T-helper 1 cell (primary cell): ENCODE measurements around the gene OR2K2.
"Not testable (repeated sequence)": the region's sequence is repeated elsewhere in the genome, so short reads cannot be mapped to it uniquely, and the experiment has no call there.

Experiments used
- DNase-seq, 5 donors: peaks; one replicate each; pipeline ENCODE4 v3.0.0-alpha.2; 2012 to 2020
- total RNA-seq, 4 donors: gene quantifications; one replicate each; lab custom pipeline; 2026; lab: John Stamatoyannopoulos, UW

Gene OR2K2
- total RNA-seq = 0 reads per million in 4 donors

- no peak for DNase-seq
These were observed at the start of gene OR2K2 for GRCh38 chr9:111330124-111330523. Gene OR2K2 (minus strand): TSS chr9:111330224. CDS start chr9:111328433, 1,791 bp downstream.

DNA sequence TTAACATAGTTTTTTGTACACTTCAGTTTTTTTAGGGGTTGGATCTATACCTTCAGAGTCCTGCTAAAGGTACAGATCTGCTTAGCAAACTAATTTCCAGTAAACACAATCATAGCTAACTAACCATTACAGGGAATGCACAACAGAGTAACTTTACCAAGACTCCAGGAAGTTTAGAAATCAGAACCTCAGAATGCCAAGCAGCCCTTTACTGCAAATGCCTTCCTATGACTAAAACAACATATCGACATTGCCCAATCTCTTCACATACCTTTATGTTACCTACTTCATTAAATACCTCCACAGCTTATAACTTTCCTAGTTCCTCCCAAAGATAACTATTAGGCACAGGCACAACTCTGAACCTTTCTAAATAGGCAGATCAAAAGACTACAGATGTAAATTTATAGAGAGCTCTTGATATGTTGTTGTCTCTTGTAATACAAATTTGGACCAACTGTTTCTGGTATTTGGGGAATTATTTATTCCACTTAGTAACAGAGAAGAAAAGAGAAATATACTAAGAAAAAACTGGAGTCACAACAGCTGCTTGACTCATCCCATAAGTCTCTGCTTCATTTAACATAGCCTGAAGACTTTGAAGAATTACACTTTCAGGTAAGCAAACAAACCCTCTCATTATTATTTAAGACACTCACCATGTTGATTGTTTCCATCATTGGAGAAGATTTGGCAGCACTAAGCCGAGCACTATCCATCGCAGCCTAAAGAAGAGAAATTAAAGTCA, 46.0 kb upstream of the OR2K2 start:
- DNase-seq = no peak

DNA sequence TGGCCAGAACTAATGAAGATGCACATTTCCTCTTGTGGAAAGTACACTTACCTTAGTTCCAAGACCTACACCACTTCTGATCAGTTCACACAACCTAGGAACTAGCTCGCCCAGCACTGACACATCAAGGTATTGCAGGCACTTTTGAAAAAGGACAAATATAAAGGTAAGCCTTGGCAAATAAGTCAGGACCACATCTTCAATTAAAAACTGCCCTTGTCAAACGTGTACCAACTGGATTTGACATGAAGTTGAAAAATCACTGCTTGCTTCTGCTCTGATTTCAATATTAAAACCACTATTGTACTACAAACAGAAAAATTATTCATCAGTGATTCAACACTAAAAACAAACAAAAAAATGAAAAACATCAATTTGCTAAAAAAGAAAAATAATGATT, 45.0 kb upstream of the OR2K2 start:
- no peak for DNase-seq

DNA sequence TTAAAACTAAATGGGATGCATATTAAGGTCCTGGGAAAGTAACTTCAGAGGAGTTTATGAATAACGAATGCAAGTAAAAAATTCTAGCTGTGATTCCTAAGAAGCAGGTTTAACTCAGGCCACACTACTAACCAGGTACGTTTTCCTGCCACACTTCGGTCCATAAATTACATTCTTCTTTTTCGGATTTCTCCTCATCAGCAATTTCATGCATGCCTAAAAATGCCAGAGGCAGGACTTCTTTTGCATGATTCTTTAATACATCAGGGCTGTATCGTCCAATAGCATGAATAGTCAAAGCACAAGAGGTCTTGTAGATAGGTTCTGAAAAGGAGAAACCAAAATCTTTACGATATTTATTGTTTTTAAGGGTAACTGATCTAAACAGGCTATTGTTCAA, 42.3 kb upstream of the OR2K2 start:
- DNase-seq = no peak

DNA sequence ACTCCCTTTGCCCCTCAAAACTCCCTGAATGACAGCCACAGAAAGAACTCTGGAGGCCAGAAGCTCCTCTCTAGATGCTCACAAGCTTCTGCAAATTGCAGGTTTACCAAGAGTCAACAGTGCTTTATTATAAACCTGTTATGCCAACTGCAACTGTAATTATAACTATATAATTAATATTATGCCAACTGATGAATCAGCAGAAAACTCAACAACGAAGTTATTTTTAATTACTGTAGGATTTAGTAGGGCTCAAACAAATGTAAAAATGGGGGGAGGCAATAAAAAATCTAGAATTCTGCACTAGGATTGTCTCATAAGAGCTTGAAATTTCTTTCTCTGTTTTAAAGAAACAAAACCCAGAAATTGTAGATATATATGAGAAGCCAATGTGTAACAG, 37.0 kb upstream of the OR2K2 start:
- DNase-seq = no peak

DNA sequence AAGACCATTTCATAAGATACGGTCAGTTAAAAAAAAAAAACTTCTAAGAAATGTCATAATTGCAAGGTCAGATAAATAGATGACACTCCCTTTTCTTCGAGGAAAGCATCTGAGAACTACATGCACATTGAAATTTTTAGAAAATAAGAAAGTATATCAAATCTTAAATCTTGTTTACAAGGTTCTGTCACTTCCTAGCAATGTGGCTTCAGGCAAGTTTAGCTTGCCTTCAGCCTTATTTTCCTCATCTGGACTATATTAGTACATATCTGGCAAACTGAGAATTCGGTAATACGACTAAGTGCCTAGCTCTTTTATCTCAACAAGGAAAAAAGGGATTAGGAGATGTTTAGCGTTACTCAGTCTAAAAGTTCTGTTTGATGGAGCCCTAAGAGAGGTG, 32.5 kb upstream of the OR2K2 start:
- no peak for DNase-seq

- DNase-seq = no peak
These were observed 30.9 kb upstream of the OR2K2 start for GRCh38 chr9:111360881-111361280.

DNA sequence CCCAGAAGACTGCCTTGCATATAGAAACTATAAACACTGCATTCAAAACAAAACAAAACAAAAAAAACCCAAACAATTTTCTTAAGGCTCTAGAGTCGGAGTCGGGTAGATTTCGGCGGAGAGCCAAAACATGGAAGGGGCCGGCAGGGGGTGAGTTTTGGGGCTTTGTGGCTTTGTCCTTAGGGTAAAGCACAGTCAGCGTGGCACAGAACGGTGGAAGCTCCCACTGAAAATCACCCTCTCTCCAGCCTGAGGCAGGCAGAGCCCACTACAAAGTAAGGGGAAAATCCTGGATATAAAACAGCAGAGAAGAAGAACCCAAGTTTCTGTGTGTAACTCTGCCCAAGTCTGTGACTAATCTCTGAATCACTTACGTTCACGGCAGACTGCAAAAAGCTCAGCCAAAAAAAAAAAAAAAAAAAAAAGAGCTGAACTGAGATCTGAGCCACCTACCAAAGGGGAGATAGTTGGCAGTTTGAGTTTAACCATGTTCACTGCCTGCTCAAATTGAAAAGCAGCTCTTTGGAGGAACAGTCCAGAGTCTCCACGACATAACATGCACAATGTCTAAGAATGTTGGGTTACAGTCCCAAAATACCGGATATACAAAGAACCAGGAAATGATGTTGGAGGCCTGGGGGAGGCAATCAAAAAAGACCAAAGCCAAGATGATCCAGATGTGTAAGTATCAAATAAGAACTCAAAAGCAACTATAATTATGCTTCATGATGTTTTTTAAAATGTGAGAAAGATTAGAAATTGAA, 26.6 kb upstream of the OR2K2 start:
- no peak for DNase-seq

DNA sequence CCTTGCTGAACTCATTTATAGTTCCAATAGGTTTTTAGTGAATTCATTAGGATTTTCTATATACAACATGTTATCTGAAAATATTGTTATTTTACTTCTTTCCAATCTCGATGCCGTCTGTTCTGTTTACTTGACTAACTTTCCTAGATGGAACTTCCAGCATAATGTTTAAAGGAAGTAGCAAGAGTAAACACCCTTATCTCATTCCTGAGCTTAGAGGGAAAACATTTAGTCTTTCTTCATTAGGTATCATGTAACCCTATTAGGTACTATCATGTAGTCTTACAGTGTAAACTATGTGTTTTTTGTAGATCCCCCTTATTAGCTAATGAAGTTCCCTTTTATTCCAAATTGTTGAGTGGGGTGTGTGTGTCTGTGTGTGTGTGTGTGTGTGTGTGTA, 22.5 kb upstream of the OR2K2 start:
- no peak for DNase-seq

GRCh38 chr9:111350556-111350955, 20.5 kb upstream of the OR2K2 start:
- DNase-seq = no peak

GRCh38 chr9:111349766-111350165, 19.7 kb upstream of the OR2K2 start:
- no peak for DNase-seq

- DNase-seq = no peak
These were observed 18.8 kb upstream of the OR2K2 start for GRCh38 chr9:111348821-111349271.

DNA sequence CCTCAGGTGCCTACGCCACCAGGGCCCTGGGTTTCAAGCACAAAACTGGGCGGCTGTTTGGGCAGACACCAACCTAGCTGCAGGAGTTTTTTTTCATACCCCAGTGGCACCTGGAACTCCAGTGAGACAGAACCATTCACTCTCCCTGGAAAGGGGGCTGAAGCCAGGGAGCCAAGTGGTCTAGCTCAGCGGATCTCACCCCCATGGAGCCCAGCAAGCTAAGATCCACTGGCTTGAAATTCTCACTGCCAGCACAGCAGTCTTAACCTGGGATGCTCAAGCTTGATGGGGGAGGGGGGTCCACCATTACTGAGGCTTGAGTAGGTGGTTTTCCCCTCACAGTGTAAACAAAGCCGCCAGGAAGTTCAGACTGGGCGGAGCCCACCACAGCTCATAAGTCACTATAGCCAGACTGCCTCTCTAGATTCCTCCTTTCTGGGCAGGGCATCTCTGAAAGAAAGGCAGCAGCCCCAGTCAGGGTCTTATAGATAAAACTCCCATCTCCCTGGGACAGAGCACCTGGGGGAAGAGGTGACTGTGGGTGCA, 4.4 kb upstream of the OR2K2 start:
- DNase-seq = not testable (repeated sequence)

DNA sequence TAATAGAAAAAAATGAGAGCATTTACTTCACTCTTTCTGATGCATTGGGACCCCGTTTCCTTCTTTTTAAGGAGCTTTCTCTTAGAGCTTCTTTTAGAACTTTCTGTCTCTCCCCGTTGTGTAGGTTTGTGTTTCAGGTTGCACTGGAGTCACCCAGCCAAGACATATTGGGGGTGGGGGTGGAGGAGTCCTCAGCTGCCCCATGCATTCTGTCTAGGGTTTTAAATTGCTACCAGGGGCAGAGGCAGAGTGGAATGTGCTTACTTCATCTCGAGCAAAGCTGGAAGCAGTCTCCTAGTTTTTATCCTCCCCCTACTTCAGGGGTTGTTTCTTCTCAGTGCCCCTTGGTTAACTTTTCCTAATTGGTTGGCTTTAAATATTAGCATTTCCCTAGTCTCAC, 9.4 kb downstream of the OR2K2 start:
- no peak for DNase-seq

DNA sequence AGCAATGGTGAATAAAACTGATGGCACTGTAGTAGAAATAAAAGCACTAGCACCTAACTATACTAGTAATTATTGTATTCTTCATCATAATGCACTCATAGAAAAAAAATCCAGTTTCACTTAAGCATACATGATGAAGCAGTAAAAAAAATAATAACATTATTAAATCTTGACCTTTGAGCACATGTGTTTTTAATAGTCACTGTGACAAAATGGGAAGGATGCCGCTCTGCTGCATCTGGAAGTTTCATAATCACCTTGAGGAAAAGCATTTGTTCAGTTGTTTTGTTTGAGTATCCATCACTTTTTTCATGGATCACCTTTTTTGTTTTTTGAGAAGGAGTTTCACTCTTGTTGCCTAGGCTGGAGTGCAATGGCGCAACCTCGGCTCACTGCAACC, 13.2 kb downstream of the OR2K2 start:
- no peak for DNase-seq

- no peak for DNase-seq
These were observed 24.1 kb downstream of the OR2K2 start for GRCh38 chr9:111305914-111306313.

DNA sequence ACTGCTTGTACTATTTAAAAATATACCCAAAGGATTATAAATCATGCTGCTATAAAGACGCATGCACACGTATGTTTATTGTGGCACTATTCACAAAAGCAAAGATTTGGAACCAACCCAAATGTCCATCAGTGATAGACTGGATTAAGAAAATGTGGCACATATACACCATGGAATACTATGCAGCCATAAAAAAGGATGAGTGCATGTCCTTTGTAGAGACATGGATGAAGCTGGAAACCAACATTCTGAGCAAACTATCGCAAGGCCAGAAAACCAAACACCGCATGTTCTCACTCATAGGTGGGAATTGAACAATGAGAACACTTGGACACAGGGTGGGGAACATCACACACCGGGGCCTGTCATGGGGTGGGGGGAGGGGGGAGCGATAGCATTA, 26.0 kb downstream of the OR2K2 start:
- not testable (repeated sequence) for DNase-seq

GRCh38 chr9:111301195-111301594, 28.8 kb downstream of the OR2K2 start:
- DNase-seq = no peak

- no peak for DNase-seq
These were observed 29.8 kb downstream of the OR2K2 start for GRCh38 chr9:111300140-111300735.

GRCh38 chr9:111299599-111299966, 30.4 kb downstream of the OR2K2 start:
- DNase-seq = not testable (repeated sequence)

- peak in 1 of 5 donors; percentile 19 for DNase-seq
These were observed 31.1 kb downstream of the OR2K2 start for GRCh38 chr9:111298731-111299598.

- no peak for DNase-seq
These were observed 31.9 kb downstream of the OR2K2 start for GRCh38 chr9:111298111-111298510.
